ENCODE results near the gene SCAMP3. TPM values are rescaled to one million over a fixed set of nuclear protein-coding genes. Genes with fewer than 3 reads are reported as not detected.

Gene SCAMP3
- total and polyA plus RNA-seq, 2 experiments from 2014 or later: 50.5 to 52.5 TPM

DNA sequence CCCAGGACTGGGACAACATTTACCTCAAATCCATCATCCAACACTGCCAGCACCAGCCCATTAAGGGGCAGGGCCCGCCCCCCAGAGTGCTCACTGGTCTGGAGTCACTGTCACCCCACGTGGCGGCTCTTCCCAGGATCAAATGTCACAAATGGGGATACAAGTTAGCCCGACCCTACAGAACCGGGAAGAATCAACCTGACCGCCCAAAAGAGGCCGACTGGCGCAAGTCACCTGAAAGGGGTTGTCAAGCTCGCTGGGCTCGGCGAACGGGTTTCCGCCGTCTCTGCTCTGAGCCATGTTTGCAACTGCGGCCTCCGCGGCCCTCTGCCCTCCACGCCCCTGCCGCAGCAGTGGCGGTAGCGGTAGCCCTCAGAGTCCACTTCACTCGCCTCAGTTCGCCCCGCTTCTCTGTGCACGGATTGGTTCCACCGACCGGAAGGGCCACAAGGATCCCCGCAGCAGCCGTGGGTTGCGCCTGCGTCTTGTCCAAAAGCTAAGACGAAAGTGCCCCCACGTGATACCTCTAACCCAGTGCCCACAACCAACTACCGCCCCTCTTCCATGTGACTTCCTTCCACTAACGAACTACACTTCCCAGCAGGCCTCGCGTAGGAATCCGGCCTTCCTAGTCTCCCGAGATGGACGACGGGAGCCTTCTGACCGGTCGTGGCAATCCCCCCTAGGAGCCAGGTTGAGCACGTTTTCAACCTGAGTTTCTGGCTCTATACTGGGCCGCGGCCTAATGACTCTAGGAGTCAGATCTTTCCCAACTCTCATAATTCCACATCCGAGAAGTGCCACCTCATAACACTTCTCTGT, at the start of gene SCAMP3 (continued):
- TF ChIP-seq, protein P1, sequence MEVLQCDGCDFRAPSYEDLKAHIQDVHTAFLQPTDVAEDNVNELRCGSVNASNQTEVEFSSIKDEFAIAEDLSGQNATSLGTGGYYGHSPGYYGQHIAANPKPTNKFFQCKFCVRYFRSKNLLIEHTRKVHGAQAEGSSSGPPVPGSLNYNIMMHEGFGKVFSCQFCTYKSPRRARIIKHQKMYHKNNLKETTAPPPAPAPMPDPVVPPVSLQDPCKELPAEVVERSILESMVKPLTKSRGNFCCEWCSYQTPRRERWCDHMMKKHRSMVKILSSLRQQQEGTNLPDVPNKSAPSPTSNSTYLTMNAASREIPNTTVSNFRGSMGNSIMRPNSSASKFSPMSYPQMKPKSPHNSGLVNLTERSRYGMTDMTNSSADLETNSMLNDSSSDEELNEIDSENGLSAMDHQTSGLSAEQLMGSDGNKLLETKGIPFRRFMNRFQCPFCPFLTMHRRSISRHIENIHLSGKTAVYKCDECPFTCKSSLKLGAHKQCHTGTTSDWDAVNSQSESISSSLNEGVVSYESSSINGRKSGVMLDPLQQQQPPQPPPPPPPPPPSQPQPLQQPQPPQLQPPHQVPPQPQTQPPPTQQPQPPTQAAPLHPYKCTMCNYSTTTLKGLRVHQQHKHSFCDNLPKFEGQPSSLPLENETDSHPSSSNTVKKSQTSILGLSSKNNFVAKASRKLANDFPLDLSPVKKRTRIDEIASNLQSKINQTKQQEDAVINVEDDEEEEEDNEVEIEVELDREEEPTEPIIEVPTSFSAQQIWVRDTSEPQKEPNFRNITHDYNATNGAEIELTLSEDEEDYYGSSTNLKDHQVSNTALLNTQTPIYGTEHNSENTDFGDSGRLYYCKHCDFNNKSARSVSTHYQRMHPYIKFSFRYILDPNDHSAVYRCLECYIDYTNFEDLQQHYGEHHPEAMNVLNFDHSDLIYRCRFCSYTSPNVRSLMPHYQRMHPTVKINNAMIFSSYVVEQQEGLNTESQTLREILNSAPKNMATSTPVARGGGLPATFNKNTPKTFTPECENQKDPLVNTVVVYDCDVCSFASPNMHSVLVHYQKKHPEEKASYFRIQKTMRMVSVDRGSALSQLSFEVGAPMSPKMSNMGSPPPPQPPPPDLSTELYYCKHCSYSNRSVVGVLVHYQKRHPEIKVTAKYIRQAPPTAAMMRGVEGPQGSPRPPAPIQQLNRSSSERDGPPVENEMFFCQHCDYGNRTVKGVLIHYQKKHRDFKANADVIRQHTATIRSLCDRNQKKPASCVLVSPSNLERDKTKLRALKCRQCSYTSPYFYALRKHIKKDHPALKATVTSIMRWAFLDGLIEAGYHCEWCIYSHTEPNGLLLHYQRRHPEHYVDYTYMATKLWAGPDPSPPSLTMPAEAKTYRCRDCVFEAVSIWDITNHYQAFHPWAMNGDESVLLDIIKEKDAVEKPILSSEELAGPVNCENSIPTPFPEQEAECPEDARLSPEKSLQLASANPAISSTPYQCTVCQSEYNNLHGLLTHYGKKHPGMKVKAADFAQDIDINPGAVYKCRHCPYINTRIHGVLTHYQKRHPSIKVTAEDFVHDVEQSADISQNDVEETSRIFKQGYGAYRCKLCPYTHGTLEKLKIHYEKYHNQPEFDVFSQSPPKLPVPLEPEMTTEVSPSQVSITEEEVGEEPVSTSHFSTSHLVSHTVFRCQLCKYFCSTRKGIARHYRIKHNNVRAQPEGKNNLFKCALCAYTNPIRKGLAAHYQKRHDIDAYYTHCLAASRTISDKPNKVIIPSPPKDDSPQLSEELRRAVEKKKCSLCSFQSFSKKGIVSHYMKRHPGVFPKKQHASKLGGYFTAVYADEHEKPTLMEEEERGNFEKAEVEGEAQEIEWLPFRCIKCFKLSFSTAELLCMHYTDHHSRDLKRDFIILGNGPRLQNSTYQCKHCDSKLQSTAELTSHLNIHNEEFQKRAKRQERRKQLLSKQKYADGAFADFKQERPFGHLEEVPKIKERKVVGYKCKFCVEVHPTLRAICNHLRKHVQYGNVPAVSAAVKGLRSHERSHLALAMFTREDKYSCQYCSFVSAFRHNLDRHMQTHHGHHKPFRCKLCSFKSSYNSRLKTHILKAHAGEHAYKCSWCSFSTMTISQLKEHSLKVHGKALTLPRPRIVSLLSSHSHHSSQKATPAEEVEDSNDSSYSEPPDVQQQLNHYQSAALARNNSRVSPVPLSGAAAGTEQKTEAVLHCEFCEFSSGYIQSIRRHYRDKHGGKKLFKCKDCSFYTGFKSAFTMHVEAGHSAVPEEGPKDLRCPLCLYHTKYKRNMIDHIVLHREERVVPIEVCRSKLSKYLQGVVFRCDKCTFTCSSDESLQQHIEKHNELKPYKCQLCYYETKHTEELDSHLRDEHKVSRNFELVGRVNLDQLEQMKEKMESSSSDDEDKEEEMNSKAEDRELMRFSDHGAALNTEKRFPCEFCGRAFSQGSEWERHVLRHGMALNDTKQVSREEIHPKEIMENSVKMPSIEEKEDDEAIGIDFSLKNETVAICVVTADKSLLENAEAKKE (CRISPR knock-in tag; IDR thresholded peaks at IDR 0.05): no peak

DNA sequence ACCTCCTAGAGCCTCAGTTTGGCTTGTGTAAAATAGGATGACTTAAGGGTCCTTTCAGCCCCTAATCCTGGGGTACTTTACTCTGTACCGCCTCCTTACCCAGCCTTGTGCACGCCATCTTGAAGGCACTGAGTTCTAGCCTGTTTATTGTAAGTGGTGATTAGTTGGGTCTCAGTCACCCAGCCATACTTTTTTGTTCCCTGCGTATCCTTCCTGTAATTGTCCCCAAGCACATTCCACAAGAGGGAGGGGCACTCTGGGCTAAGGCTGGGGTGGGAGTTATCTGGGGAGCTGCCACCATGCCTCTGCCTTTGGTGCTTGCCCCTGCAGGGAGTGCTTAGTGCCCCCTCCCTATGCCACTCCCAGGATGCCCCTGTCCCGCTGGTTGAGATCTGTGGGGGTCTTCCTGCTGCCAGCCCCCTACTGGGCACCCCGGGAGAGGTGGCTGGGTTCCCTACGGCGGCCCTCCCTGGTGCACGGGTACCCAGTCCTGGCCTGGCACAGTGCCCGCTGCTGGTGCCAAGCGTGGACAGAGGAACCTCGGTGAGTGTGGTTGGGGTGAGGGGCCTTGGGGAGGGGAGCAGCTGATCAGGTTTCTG, 47.4 kb upstream of the SCAMP3 start:
- no peak; the same call in 2 of the 3 replicates for ATAC-seq
- H3K79me2 ChIP-seq (replicated peaks; ENCODE audit: insufficient read depth): peaks cover 51% of the 10 kb centered on the region
- H3K4me1 Mint-ChIP-seq: peaks cover 22% of the 10 kb centered on the region
- TF ChIP-seq ZNF114 (CRISPR knock-in tag; IDR thresholded peaks at IDR 0.05) (no peak), NANOG (IDR thresholded peaks at IDR 0.05; ENCODE audit: borderline replicate concordance) (no peak), EZH2phosphoT487 (IDR thresholded peaks at IDR 0.05; ENCODE audit: unreplicated experiment) (no peak), ZNF331 (CRISPR knock-in tag; IDR thresholded peaks at IDR 0.05; ENCODE audit: low read depth) (no peak), CREB1 (CRISPR knock-in tag; IDR thresholded peaks at IDR 0.05; ENCODE audit: low read depth) (no peak), STAT1 (IDR thresholded peaks at IDR 0.05; ENCODE audit: unreplicated experiment) (no peak)
- TF ChIP-seq, protein P2, sequence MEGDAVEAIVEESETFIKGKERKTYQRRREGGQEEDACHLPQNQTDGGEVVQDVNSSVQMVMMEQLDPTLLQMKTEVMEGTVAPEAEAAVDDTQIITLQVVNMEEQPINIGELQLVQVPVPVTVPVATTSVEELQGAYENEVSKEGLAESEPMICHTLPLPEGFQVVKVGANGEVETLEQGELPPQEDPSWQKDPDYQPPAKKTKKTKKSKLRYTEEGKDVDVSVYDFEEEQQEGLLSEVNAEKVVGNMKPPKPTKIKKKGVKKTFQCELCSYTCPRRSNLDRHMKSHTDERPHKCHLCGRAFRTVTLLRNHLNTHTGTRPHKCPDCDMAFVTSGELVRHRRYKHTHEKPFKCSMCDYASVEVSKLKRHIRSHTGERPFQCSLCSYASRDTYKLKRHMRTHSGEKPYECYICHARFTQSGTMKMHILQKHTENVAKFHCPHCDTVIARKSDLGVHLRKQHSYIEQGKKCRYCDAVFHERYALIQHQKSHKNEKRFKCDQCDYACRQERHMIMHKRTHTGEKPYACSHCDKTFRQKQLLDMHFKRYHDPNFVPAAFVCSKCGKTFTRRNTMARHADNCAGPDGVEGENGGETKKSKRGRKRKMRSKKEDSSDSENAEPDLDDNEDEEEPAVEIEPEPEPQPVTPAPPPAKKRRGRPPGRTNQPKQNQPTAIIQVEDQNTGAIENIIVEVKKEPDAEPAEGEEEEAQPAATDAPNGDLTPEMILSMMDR (conservative IDR thresholded peaks at IDR 0.05; ENCODE audit: low read depth in 2 of 2): no peak

More for the DNA sequence above, 47.4 kb upstream of the SCAMP3 start:
- Mint-ChIP-seq H3K27me3 (ENCODE audit: insufficient read depth, low read depth, poor library complexity) (peaks cover 9% of the 10 kb centered on the region), H3K27ac (peak overlapping the region; percentile 97), H3K4me3 (peak overlapping the region; percentile 99), H3K36me3 (ENCODE audit: low read depth) (peaks cover 42% of the 10 kb centered on the region), H3K9me3 (no peaks in the 10 kb centered on the region)
- Histone ChIP-seq H3K27ac (ENCODE audit: low read depth) (peak overlapping the region; percentile 6; the same call in 1 of the 2 replicates), H3K36me3 (ENCODE audit: insufficient read depth) (peaks cover 11% of the 10 kb centered on the region), H3K27me3 (ENCODE audit: insufficient read depth) (no peaks in the 10 kb centered on the region), H3K4me1 (ENCODE audit: insufficient read depth) (peaks cover 20% of the 10 kb centered on the region), H3K9me2 (ENCODE audit: insufficient read depth) (no peaks in the 10 kb centered on the region), H3K4me2 (peak overlapping the region; percentile 98), H3K4me3 (peak overlapping the region; percentile 98), H3F3A (replicated peaks; ENCODE audit: low read depth) (peaks cover 20% of the 10 kb centered on the region), H2AFZ (no peak overlapping the region), H4K20me1 (replicated peaks; ENCODE audit: insufficient read depth) (peaks cover 33% of the 10 kb centered on the region)
- no peak for DNase-seq (ENCODE audit: low spot score)
